HG03060 (cell line): Measurements from ENCODE around the gene FBXL16.
"Not testable (repeated sequence)": the region's sequence is repeated elsewhere in the genome, so short reads cannot be mapped to it uniquely, and the experiment has no call there.

Source experiments
- ATAC-seq: cut with Tn5 transposase; IDR thresholded peaks from one replicate; pipeline ENCODE4 v1.9.1; 2021; ENCODE audit warnings: low read depth, moderate number of reproducible peaks; ENCODE audit not compliant: unreplicated experiment

FBXL16 gene

GRCh38 chr16:724188-725040 lies 18.8 kb upstream of the FBXL16 start:
- ATAC-seq, result no peak

- no peak for ATAC-seq
These were observed 18.1 kb upstream of the FBXL16 start for GRCh38 chr16:723695-724094.

- ATAC-seq, result no peak
These were observed 17.4 kb upstream of the FBXL16 start for GRCh38 chr16:722835-723633.

- no peak for ATAC-seq
These were observed 16.4 kb upstream of the FBXL16 start for GRCh38 chr16:721765-722540.

GRCh38 chr16:720990-721764 lies 15.6 kb upstream of the FBXL16 start, which contains the start of gene ANTKMT:
TSS of gene ANTKMT (plus strand) at chr16:721146. CDS start at chr16:721275, 129 bp downstream.
- no peak for ATAC-seq

GRCh38 chr16:720447-720989 lies 14.9 kb upstream of the FBXL16 start:
- no peak for ATAC-seq

- no peak for ATAC-seq
These were observed 14.3 kb upstream of the FBXL16 start for GRCh38 chr16:719815-720446.

- no peak for ATAC-seq
These were observed 13.3 kb upstream of the FBXL16 start for GRCh38 chr16:718922-719321.

GRCh38 chr16:718389-718788 lies 12.8 kb upstream of the FBXL16 start:
- ATAC-seq, result no peak

GRCh38 chr16:717450-718245 lies 12.0 kb upstream of the FBXL16 start:
- no peak for ATAC-seq

GRCh38 chr16:716768-717325 lies 11.2 kb upstream of the FBXL16 start:
- ATAC-seq, result no peak

GRCh38 chr16:716200-716568 lies 10.6 kb upstream of the FBXL16 start:
- ATAC-seq, result no peak

- no peak for ATAC-seq
These were observed 10.0 kb upstream of the FBXL16 start for GRCh38 chr16:715477-716199.

GRCh38 chr16:714558-715476 lies 9.2 kb upstream of the FBXL16 start, which contains the start of gene METRN:
TSS of gene METRN (plus strand) at chr16:715118. CDS start at chr16:715290, 172 bp downstream.
- no peak for ATAC-seq

GRCh38 chr16:714079-714478 lies 8.5 kb upstream of the FBXL16 start:
- ATAC-seq, result no peak

- ATAC-seq, result not testable (repeated sequence)
These were observed 7.2 kb upstream of the FBXL16 start for GRCh38 chr16:712740-713250.
